ENCODE results near the gene ROR2. TPM values are rescaled to one million over a fixed set of nuclear protein-coding genes. Genes with fewer than 3 reads are reported as not detected.

ROR2 gene
- total RNA-seq, 1 donor from 2014 or later: 0.43 TPM

- intact Hi-C loops (cut with DNase I): no loop called here
- ATAC-seq (ENCODE audit: poor library complexity) (no peak), DNase-seq (no peak)
Measured at GRCh38 chr9:91516777-91517176, 433.3 kb downstream of the ROR2 start.

- no peak for DNase-seq
- intact Hi-C loops (cut with DNase I): no loop called here
- no peak for ATAC-seq (ENCODE audit: poor library complexity)
Measured at GRCh38 chr9:91516081-91516480, 433.9 kb downstream of the ROR2 start.

GRCh38 chr9:91515074-91515687 is 434.8 kb downstream of the ROR2 start:
- DNase-seq (peak; percentile 56), ATAC-seq (ENCODE audit: poor library complexity) (peak; percentile 79)
- intact Hi-C loops (cut with DNase I): no loop called here

Small RNA genes within 50 kb of the gene (microRNA-seq; reads per million reads assigned to microRNA genes)
- gene MIR3910-1: not detected
- gene MIR3910-2: not detected

Other genes with a start within 250 kb of the ROR2 start
- gene SPTLC1, start 165.2 kb upstream of the ROR2 start, total RNA-seq: 19.9 TPM

All from Right ventricle myocardium superior (tissue), 1 donor.